Peyer's patch (tissue), 4 donors: ENCODE results near the gene HEMGN.

Source experiments
- CTCF ChIP-seq, 6 experiments: fragments of 450-650 bp in 4 of 6; fragments of 200-600 bp in 2 of 6; sonication (generic) in 1 of 6; IDR thresholded peaks; one replicate each; pipeline ENCODE4 v1.5.1; 2017 to 2019; ENCODE audit warnings: antibody characterized with exemption in 6 of 6, mild to moderate bottlenecking in 3 of 6, moderate library complexity in 1 of 6
- POLR2A ChIP-seq, 2 donors: fragments of 450-650 bp; IDR thresholded peaks; one replicate each; pipeline ENCODE4 v1.5.1; 2017; ENCODE audit warnings: antibody characterized with exemption in 2 of 2, mild to moderate bottlenecking in 2 of 2, moderate library complexity in 2 of 2

- TF ChIP-seq CTCF (IDR thresholded peaks at IDR 0.05) (no peak), POLR2A (IDR thresholded peaks at IDR 0.05) (no peak)
Measured at GRCh38 chr9:97911970-97912369, 26.0 kb downstream of the HEMGN start.
